ENCODE measurements around the gene BMP6. TPM values are rescaled to one million over a fixed set of nuclear protein-coding genes. Genes with fewer than 3 reads are reported as not detected.

The BMP6 gene
- total RNA-seq, 1 donor from 2014 or later, result not detected

GRCh38 chr6:7734707-7735383 is 8.9 kb downstream of the BMP6 start:
- no peaks in the 10 kb centered on the region for H3K9me3 Mint-ChIP-seq (ENCODE audit: unreplicated experiment)
- no peak overlapping the region for H3K4me3 Mint-ChIP-seq (ENCODE audit: unreplicated experiment)
- no peaks in the 10 kb centered on the region for H3K36me3 Mint-ChIP-seq (ENCODE audit: unreplicated experiment)
- TF ChIP-seq CTCF (IDR thresholded peaks at IDR 0.05), result no peak
- H3K27me3 Mint-ChIP-seq (ENCODE audit: unreplicated experiment), result peaks cover 51% of the 10 kb centered on the region
- DNase-seq (ENCODE audit: extremely low spot score, unreplicated experiment), result no peak
- no peak overlapping the region for H3K27ac Mint-ChIP-seq (ENCODE audit: unreplicated experiment)
- peaks cover 5% of the 10 kb centered on the region for H3K4me1 Mint-ChIP-seq (ENCODE audit: unreplicated experiment)

GRCh38 chr6:7737106-7737505 is 11.2 kb downstream of the BMP6 start:
- H3K9me3 Mint-ChIP-seq (ENCODE audit: unreplicated experiment), result no peaks in the 10 kb centered on the region
- no peak for DNase-seq (ENCODE audit: extremely low spot score, unreplicated experiment)
- TF ChIP-seq CTCF (IDR thresholded peaks at IDR 0.05), result no peak
- H3K27me3 Mint-ChIP-seq (ENCODE audit: unreplicated experiment), result peaks cover 54% of the 10 kb centered on the region
- no peak overlapping the region for H3K4me3 Mint-ChIP-seq (ENCODE audit: unreplicated experiment)
- no peaks in the 10 kb centered on the region for H3K4me1 Mint-ChIP-seq (ENCODE audit: unreplicated experiment)
- H3K36me3 Mint-ChIP-seq (ENCODE audit: unreplicated experiment), result no peaks in the 10 kb centered on the region
- H3K27ac Mint-ChIP-seq (ENCODE audit: unreplicated experiment), result no peak overlapping the region

- Mint-ChIP-seq H3K27ac (ENCODE audit: unreplicated experiment) (no peak overlapping the region), H3K4me1 (ENCODE audit: unreplicated experiment) (no peaks in the 10 kb centered on the region), H3K27me3 (ENCODE audit: unreplicated experiment) (peaks cover 55% of the 10 kb centered on the region), H3K36me3 (ENCODE audit: unreplicated experiment) (no peaks in the 10 kb centered on the region), H3K4me3 (ENCODE audit: unreplicated experiment) (no peak overlapping the region), H3K9me3 (ENCODE audit: unreplicated experiment) (no peaks in the 10 kb centered on the region)
- no peak for DNase-seq (ENCODE audit: extremely low spot score, unreplicated experiment)
- TF ChIP-seq CTCF (IDR thresholded peaks at IDR 0.05), result no peak
Observed at GRCh38 chr6:7737867-7738266, 12.0 kb downstream of the BMP6 start.

GRCh38 chr6:7742223-7742785 is 16.4 kb downstream of the BMP6 start:
- Mint-ChIP-seq H3K36me3 (ENCODE audit: unreplicated experiment) (no peaks in the 10 kb centered on the region), H3K27ac (ENCODE audit: unreplicated experiment) (no peak overlapping the region), H3K4me1 (ENCODE audit: unreplicated experiment) (no peaks in the 10 kb centered on the region), H3K9me3 (ENCODE audit: unreplicated experiment) (no peaks in the 10 kb centered on the region), H3K27me3 (ENCODE audit: unreplicated experiment) (peaks cover 57% of the 10 kb centered on the region), H3K4me3 (ENCODE audit: unreplicated experiment) (no peak overlapping the region)
- DNase-seq (ENCODE audit: extremely low spot score, unreplicated experiment), result no peak
- TF ChIP-seq CTCF (IDR thresholded peaks at IDR 0.05), result no peak

GRCh38 chr6:7745942-7746341 is 20.0 kb downstream of the BMP6 start:
- no peaks in the 10 kb centered on the region for H3K36me3 Mint-ChIP-seq (ENCODE audit: unreplicated experiment)
- TF ChIP-seq CTCF (IDR thresholded peaks at IDR 0.05), result no peak
- no peaks in the 10 kb centered on the region for H3K4me1 Mint-ChIP-seq (ENCODE audit: unreplicated experiment)
- no peak for DNase-seq (ENCODE audit: extremely low spot score, unreplicated experiment)
- H3K4me3 Mint-ChIP-seq (ENCODE audit: unreplicated experiment), result no peak overlapping the region
- peaks cover 42% of the 10 kb centered on the region for H3K27me3 Mint-ChIP-seq (ENCODE audit: unreplicated experiment)
- no peaks in the 10 kb centered on the region for H3K9me3 Mint-ChIP-seq (ENCODE audit: unreplicated experiment)
- no peak overlapping the region for H3K27ac Mint-ChIP-seq (ENCODE audit: unreplicated experiment)
